ENCODE results near the gene SLC26A6. TPM values are rescaled to one million over a fixed set of nuclear protein-coding genes. Genes with fewer than 3 reads are reported as not detected.

The SLC26A6 gene
- total RNA-seq, 1 experiment from 2014 or later = 58.9 TPM

- no peak for TF ChIP-seq PREB (CRISPR knock-in tag; IDR thresholded peaks at IDR 0.05; ENCODE audit: borderline replicate concordance)
- TF ChIP-seq IRF1 (CRISPR knock-in tag; IDR thresholded peaks at IDR 0.05) = no peak
- TF ChIP-seq ARID4B (CRISPR knock-in tag; IDR thresholded peaks at IDR 0.05; ENCODE audit: borderline replicate concordance) = no peak
- TF ChIP-seq TEAD1 (CRISPR knock-in tag; IDR thresholded peaks at IDR 0.05) = no peak
- no peak for TF ChIP-seq ZNF263 (CRISPR knock-in tag; IDR thresholded peaks at IDR 0.05; ENCODE audit: low read depth)
These were observed 39.2 kb upstream of the SLC26A6 start (continued) for GRCh38 chr3:48674505-48674904.

GRCh38 chr3:48672522-48672921 is 37.3 kb upstream of the SLC26A6 start:
- Mint-ChIP-seq H3K27ac (no peak overlapping the region), H3K36me3 (peaks cover 41% of the 10 kb centered on the region), H3K4me3 (no peak overlapping the region), H3K9me3 (0 out of 2 replicates have a peak, but pooled peaks cover 4% of the 10 kb centered on the region), H3K4me1 (no peaks in the 10 kb centered on the region), H3K27me3 (ENCODE audit: low read depth) (no peaks in the 10 kb centered on the region)
- ATAC-seq (no peak), DNase-seq (ENCODE audit: low spot score) (no peak)
- CTCF ChIA-PET = no interaction called here
- POLR2A ChIA-PET = interaction anchor here (0.6 kb wide), 1 partner anchor 487 kb away, joined by 3 read pairs; no protein-coding TSS in a partner anchor
- TF ChIP-seq TEAD4 (CRISPR knock-in tag; IDR thresholded peaks at IDR 0.05) = no peak
- TF ChIP-seq ZNF512 (CRISPR knock-in tag; IDR thresholded peaks at IDR 0.05; ENCODE audit: borderline replicate concordance) = no peak
- TF ChIP-seq HMGA2 (CRISPR knock-in tag; IDR thresholded peaks at IDR 0.05) = no peak
- no peak for TF ChIP-seq IRF2 (CRISPR knock-in tag; IDR thresholded peaks at IDR 0.05; ENCODE audit: borderline replicate concordance, low read depth)
- TF ChIP-seq MLX (CRISPR knock-in tag; IDR thresholded peaks at IDR 0.05) = no peak
- TF ChIP-seq ZNF416 (CRISPR knock-in tag; IDR thresholded peaks at IDR 0.05) = no peak
- TF ChIP-seq E2F5 (CRISPR knock-in tag; IDR thresholded peaks at IDR 0.05) = no peak
- no peak for TF ChIP-seq MXD4 (CRISPR knock-in tag; IDR thresholded peaks at IDR 0.05; ENCODE audit: borderline replicate concordance)
- no peak for TF ChIP-seq JAZF1 (CRISPR knock-in tag; IDR thresholded peaks at IDR 0.05)
- TF ChIP-seq MYBL2 (CRISPR knock-in tag; IDR thresholded peaks at IDR 0.05) = no peak

Data from WTC11 (cell line).